GM21526 (cell line): ENCODE results near the gene TBC1D3I.
"Not testable (repeated sequence)": the region's sequence is repeated elsewhere in the genome, so short reads cannot be mapped to it uniquely, and the experiment has no call there.

Experiments used
- ATAC-seq: cut with Tn5 transposase; IDR thresholded peaks from one replicate; pipeline ENCODE4 v1.9.1; 2021; ENCODE audit warnings: moderate library complexity; ENCODE audit not compliant: unreplicated experiment, low FRiP score

TBC1D3I gene

DNA sequence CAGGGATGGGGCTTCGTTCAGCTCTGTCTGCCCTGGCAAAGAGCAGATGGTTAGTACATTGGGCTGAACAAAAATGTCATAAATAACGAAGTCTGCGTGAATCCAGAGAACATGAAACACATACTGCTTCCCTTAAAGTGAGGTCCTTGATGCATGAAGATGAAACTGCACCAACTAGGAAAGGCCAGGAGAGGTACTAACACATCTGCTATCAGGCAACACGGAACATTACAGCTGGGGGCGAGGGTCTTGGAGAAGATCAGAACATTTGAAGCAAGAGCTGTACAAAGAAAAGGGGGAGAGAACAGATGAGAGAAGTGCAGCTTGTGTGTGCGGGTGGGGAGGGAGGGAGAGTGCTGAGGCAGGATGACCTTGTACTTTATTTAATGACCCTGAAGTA is 57.0 kb downstream of the TBC1D3I start:
- not testable (repeated sequence) for ATAC-seq

DNA sequence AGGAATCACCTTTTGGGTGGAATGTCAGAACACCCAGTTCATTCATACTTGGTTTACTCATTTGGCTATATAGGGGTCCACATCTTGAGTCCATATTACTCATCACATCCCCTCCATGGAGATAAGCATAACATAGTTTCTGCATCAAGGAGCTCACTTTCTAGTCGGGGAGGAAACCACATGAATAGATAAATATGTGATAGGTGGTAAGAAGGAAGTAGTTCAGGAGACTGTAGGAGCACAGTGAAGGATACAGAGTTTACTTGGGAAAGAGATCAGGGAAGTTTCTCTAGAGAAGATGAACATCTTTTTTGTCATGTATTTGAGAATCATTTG is 57.9 kb downstream of the TBC1D3I start:
- ATAC-seq: not testable (repeated sequence)

DNA sequence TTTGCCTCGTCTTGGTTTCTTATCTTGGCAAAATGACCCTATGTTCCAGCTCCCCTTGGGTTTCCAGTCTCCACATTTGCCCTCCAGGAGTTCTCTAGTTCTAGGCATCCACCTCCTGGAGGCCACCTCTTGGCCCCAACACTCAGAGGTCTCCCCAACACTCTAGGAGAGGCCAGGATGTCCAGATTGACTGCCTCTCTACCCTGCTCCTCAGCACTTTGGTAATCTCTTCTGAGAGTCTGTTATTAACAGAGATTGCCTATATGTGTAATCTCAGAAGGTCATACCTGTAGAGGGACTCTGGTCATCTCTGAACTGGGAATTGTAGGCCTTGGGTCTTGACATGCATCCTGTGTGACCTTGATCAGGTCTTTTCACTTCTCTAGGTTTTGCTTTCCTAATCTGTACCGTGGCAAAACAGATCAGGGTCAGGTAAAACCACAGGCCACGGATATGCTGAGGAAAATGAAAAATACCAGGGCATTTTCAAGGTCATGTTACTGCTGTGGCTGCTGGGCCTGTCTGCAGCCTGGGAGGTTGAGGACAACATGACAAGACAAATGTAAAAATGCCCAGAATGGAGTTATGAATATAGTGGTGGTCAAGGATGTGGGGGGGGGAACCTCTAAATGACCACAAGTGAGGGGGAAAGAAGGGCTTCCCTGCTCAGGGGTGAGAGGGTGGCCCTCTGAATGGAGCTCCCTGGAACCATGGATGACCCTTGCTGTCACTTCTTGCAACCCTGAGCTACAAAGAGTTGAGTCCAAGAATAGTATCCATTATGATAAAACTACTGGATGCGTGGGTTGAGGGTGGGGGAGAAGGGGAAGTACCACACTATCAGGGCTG is 58.5 kb downstream of the TBC1D3I start:
- no peak for ATAC-seq

DNA sequence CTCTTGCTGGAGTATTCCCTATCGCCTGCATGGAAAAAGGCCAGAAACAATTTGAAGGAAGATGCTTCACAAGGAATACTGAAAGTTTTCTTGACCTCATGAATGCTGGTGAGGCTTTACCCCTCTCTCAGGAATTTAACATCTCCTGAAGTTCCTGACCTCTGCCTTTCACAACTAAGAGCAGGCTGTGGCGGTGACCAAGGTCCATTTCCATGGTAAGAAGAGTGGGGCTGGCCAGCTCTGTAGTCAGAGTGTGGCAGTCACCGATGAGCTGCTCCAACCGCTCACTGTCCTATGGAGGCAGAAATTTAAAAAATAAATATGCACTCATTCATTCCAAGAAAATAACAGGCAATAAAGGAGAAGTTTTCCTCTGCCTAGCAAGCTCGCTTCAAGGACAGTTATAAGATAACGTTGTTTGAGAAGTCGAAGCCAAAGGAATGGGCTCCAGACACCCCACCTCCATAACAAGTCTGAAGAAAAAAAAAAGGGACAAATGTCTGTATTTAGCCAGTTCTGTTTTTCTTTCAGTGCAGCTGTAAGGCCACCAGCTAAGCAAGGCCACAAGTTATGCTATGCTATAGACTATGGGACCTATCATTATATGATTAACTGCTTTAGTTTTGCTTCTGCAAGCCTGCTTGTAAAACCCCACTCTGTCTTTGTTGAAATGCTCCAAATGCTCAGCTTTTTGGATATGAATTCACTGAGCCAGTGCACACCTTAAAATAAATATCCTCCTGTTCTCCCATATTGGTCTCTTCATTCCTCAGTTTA is 59.5 kb downstream of the TBC1D3I start:
- no peak for ATAC-seq
